HG02588 (cell line): ENCODE measurements around the gene MRAS.
"Not testable (repeated sequence)": the region's sequence is repeated elsewhere in the genome, so short reads cannot be mapped to it uniquely, and the experiment has no call there.

ENCODE experiments used
- ATAC-seq: cut with Tn5 transposase; IDR thresholded peaks from one replicate; pipeline ENCODE4 v1.9.1; 2021; ENCODE audit warnings: mild to moderate bottlenecking, moderate library complexity; ENCODE audit not compliant: unreplicated experiment

MRAS gene

DNA sequence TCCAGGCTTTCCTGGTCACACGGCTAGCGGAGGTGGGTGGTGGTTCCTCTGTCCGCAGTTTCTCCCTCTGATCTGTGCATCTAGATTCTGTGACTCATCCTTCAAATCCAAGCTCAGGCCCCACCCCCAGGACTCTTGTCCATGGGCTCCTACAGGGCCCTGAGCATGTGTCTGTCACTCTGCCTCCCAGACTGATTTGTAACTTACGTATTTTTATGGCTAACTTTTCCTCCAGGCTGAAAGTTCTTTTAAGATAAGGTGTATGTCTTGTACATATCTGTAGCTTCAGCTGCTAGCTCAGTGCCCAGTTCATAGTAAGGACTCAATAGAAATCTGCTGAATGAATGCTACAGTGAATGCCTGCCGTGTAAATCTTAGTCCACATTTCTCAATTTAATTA, 94.1 kb downstream of the MRAS start:
- no peak for ATAC-seq

DNA sequence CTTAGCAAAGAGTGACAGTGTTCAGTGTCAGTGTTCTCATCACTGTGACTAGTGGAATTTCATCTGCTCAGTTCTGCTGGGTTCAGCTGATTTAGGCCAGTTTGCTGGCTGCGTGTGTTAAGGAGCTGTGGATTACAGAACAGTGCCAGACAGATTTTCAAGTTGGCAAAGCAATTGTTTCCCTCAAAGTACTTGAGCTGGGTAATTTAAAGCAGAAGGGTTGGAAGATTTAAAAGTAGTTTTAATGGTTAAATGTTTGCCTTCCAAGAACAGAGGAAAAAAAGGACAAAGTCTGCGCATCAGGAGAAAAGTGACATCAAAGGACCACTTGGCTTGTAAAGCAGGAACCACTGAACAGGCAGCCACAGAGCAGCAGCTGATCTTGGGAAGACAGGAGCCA, 94.7 kb downstream of the MRAS start:
- ATAC-seq: no peak

DNA sequence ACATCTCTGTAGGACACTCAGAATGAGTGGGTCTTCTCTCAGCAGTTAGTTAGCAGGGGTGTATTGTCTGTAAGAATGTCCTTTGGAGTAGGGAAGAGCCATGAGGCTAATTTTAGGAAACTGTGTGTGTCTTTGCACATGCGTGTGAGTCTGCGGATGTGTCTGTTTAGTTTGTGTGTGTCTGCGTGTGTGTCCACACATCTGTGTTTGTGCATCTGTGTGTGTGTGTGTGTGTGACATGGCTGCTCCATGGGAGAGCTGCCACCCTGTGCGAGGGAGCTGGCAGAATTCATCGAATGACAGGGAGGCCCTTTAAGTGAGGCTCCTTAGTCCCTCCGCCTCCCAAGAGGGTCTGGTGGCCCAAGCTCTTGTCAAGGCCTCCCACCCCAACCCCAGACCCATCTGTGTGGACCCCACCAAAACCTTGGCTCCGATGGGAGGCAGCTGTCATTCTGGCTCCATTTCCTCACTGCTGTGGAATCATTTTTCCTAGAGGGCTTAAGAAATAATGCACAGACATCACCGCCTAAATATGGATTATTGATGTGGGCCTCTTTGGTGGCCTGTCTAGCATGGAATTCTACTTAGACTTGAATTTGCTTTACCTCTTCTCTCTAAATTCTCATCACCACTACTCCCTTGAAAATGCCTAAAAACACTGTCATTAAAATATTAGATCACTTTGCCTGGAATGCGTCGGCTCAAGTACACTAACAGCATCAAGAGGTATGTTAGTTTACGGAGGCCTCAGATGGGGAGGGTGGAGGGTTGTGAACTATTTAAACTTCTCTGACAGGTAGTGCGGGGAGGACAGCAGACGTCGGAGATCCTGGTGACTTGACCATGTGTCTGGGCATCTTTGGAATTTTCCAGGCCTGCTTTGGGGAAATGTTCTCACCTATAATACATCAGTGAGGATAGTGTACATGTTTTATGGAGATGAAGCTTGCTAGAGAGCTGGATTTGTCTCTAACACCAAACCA, 95.4 kb downstream of the MRAS start:
- ATAC-seq: no peak

DNA sequence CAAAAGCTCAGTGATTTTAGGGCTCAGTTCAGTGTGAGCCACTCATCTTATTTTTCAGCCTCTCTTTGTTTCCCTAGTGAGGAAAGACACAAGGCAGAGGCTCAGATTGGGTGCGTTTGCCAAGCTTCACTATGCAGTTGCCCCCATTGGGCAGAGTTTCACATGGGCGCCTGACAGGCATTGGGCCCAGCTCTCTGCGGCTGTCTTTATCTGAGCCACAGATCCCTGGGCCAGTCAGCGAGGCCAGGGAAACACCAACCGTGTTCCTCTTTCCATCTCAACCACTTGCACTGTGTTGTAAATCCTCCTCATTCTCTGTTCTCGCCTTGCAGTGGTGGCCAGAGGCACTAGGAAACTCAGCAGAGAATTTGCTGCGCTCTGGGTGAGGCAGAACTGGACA, 96.9 kb downstream of the MRAS start:
- ATAC-seq: no peak

DNA sequence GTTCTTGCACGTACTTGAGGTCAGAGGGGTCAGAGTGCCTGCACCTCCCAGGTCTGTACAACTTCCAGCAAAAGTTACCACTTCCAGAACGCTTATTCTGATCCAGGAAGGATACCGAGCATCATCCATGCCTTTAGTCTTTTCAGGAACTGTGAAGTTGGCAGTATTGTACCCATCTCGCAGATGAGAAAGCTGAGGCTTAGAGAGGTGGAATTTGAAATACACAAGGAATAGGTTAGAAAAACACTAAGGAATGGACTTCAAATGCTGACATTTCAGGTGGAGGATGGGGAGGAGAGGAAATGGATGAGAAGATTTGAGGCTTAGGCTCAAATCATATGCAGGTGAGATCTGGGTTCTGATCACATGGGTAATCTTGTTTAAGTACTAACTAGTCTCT, 97.3 kb downstream of the MRAS start:
- ATAC-seq: no peak

DNA sequence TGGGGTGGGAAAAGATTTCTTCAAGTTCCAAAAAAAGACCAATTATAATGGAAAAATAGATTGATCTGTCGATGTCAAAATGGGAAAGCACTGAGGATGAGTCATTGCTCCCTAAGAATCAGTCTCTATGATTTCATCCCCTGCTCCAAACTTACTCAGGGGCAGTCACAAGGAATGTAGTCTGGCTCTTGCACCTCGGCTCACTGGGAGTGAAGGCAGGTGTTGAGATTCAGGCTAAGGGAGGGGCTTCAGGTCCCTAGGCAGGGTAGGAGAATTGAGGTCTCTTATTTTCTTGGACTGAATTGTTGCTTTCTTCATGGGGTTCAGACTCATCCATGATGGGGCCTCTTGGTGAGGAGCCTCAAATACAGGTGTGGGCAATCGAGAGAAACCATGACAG, 100.3 kb downstream of the MRAS start:
- no peak for ATAC-seq

DNA sequence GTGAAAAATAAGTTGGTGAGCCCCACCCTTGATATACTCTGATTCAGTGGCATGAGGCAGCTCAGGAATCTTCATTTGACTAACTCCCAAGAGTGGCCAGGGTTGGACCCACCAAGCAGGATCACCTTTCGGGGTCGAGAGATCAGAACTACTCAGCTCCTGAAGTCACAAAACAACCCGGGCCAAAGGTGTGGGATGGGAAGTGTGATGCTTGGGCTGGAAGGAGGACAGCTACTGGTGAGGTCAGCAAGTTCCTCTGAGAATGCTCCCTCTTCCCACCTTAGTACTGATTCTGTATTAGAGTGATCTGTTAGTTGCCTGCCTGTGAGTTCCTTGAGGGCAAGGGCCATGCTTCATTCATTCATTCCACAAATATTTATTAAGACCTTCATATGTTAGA, 101.1 kb downstream of the MRAS start:
- no peak for ATAC-seq

DNA sequence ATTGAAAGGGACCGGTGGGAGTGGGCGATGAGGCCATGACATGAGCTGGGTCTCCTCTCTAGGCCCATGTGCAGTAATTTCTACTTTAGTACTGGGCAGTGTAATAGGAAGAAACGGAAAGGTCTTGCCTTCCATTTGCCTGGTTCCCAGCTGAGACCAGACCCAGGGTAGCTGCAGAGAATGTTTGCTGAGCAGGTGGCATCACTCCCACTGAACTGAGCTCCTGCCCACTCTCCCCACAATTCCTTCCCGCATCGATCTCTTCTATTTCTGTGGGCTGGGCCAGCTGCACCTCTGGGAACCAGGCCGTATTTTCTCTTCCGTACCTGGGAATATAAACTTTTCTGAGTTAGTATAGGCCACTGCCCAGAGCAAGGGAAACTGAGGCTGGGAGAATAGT, 101.8 kb downstream of the MRAS start:
- no peak for ATAC-seq

DNA sequence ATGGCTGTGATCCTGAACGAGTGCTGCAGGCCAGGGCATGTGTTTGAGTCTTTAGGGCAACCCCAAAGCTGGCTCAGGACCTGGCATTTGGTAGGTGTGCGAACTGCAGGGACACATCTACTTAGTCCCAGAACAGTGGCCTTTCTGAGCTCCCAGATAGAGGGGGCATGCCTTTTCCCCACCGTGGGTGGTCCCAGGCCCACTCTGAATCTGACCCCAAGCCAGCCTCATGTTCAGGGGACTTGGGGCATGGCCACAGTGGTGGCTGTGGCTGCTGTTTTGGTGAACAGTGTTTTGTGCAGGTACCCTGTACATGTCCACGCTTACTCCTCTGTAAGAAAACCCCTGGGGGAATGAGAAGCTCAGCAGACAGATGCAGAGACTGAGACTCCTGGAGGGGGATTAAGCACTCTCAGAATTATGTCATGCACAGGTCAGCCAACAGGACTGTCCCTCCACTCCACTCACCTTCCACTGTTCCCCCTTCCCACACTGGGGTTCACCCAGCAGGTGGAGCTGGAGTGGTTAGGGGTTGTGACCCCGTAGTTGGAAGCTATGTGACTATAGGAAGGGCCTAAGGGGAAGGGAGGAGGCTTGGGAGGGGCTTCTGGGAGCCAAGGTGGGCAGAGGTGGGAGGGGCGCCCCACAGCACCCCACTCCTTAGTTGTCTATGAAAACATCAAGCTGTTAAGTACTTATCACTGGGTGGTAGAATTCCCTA, 102.5 kb downstream of the MRAS start:
- ATAC-seq: no peak

DNA sequence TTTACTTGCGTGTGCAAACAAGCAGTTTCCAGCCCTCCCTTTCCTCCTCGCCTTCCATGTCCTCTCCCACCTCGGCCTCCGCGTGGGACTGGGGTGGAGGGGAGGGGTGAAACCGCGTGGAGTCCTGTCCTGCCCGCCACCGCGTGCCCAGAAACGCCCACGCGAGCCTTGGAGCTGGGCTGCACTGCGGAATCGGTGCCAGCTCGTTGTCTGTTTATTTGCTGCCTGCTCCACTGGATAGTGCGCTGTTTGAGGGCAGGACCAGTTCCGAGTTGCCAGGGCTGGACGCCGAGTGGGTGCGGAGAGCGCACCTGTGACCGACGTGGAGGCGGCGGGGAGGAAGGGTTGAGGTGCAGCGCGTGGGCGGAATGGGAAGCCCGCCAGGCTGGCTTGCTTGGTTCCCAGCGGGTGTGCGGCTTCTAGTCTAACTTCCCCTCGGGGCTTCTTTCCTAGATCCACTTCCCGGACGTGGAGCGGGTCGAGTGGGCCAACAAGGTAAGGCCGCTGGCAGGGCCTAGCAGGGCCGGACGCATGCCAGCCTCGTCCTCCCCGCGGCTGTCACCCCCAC, 103.3 kb downstream of the MRAS start:
- no peak for ATAC-seq

DNA sequence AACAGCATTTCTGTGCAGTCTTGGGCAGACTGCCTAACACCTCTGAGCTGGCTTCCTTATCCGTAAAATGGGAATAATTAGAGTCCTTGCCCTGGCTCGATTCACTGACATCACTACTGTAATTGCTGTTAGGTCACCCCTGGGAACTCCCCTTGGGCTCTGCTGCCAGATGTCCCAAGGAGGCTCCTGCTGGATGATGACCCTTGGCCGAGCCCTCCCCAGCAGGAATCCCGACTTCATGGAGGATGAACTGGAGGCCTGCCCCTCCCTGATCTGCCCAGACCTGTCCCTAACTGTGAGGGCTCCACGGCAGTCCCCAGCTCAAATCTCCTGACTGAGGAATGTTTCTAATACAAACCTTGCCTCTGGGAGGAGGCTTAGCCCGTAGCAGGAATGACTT, 104.1 kb downstream of the MRAS start:
- ATAC-seq: no peak

DNA sequence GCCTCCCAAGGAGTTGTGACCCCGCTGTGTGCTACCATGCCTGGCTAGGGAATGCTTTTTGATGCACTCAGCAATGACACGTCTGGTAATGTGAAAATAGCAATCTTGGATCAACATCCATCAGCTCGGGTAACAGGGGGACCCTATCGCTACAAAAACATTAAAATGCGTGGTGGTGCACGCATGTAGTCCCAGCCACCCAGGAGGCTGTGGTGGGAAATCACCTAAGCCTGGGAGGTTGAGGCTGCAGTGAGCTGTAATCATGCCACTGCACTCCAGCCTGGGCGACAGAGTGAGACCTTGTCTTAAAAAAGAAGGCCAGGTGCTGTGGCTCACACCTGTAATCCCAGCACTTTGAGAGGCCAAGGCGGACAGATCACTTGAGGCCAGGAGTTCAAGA, 105.6 kb downstream of the MRAS start:
- ATAC-seq: not testable (repeated sequence)
